Measurements from ENCODE around the gene HOXA11. TPM values are rescaled to one million over a fixed set of nuclear protein-coding genes. Genes with fewer than 3 reads are reported as not detected.

HOXA11 gene
- total and polyA plus RNA-seq, 12 donors, result 0.13 to 3.0 (median 1.2) TPM; not detected in 2

DNA sequence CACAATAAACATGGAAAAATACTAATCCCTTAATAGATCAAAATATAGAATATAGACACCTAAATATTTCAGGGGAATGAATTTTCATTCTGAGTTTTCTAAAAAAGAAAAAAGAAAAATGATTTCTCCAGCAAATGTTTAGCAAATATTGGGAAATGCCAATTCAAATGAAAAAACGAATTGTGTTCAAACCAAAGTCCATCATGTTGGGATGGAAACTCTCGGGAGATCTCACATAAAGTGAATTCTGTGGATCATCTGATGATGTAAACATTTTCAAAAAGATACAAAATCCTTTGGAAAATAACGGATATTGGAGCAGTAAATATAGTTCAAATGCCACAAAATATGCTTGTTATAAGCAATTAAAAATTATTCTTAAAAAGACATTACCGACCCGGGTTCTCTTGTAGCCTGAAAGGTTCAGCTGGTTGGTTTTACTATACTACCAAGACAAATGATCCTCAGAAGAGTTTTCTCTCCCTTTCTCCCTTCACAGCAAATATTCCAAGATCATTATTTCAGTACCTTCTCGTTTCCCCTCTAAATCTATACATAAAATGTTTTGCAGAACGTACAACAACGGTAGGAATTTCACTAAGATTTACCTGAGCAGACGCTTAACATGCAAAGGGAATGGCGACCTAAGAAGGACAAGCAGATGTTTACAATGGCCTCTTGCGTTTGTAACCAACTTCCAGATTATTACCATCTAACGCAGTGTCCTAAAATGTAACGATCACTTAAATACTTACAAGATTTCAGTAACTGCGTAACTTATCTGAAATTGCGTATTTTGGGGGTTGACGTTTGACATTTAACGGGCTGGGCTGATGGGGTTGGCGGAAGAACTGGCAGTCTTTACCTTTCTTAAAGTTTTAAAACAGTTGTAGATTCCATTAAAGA lies 12.4 kb upstream of the HOXA11 start:
- H3K27ac ChIP-seq, result no peak overlapping the region
- H3K4me1 ChIP-seq (replicated peaks in 1 of 2), result peaks cover 9 to 23% of the 10 kb centered on the region in 2 donors
- whole genome bisulfite sequencing, 4 donors, result 26 to 32% (median 28%) methylated on average over 18 of the region's 18 CpGs
- no peaks in the 10 kb centered on the region for H3K36me3 ChIP-seq (replicated peaks in 1 of 2)
- peaks cover 96% of the 10 kb centered on the region for H3K27me3 ChIP-seq
- no peak overlapping the region for H3K4me3 ChIP-seq
- peak in 1 of 7 donors; percentile 13 for DNase-seq
- intact Hi-C loops (cut with DNase I), result loop anchor here in 1 of 2 donors (10.0 kb wide), 3 partner anchors 727 to 897 kb away; no protein-coding TSS in a partner anchor
- no peaks in the 10 kb centered on the region for H3K9me3 ChIP-seq (replicated peaks in 1 of 3)
- TF ChIP-seq CTCF (IDR thresholded peaks at IDR 0.05), result no peak
- TF ChIP-seq POLR2A (IDR thresholded peaks at IDR 0.05), result no peak

DNA sequence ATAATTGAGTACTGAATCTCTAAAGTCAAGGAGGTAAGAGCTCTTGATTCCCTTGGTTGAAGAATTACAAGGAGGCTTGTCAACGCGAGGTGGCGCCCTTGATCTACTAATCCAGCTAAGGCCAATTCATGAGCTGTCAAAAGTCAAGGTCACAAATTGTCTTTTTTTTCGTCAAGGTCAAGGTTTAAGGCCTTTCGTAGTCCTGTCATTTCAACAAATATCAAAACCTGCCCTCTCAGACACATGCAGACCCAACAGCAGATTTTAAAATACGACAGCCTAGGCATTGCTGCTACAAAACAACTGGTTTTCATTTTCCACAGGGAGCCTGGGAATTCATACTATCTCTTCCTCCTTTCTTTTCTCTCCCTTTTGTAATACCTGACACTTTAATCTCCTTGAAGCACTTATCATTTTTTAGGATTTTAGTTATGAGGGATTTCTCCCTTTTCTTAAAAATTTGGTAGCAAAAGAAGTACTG lies 11.3 kb upstream of the HOXA11 start:
- Histone ChIP-seq H3K4me1 (replicated peaks in 1 of 2) (peaks cover 9 to 23% of the 10 kb centered on the region in 2 donors), H3K36me3 (replicated peaks in 1 of 2) (no peaks in the 10 kb centered on the region), H3K9me3 (replicated peaks in 1 of 3) (no peaks in the 10 kb centered on the region), H3K27me3 (peaks cover 96% of the 10 kb centered on the region), H3K27ac (no peak overlapping the region), H3K4me3 (no peak overlapping the region)
- peak; percentile 56 to 83 (median 74) for TF ChIP-seq CTCF (IDR thresholded peaks at IDR 0.05)
- TF ChIP-seq POLR2A (IDR thresholded peaks at IDR 0.05), result no peak
- peak; percentile 73 to 94 (median 81) for DNase-seq
- intact Hi-C loops (cut with DNase I), result loop anchor here in 1 of 2 donors (10.0 kb wide), 3 partner anchors 728 to 898 kb away; no protein-coding TSS in a partner anchor
- WGBS, 4 donors, result 2 to 7% (median 3%) methylated on average over 6 of the region's 6 CpGs

DNA sequence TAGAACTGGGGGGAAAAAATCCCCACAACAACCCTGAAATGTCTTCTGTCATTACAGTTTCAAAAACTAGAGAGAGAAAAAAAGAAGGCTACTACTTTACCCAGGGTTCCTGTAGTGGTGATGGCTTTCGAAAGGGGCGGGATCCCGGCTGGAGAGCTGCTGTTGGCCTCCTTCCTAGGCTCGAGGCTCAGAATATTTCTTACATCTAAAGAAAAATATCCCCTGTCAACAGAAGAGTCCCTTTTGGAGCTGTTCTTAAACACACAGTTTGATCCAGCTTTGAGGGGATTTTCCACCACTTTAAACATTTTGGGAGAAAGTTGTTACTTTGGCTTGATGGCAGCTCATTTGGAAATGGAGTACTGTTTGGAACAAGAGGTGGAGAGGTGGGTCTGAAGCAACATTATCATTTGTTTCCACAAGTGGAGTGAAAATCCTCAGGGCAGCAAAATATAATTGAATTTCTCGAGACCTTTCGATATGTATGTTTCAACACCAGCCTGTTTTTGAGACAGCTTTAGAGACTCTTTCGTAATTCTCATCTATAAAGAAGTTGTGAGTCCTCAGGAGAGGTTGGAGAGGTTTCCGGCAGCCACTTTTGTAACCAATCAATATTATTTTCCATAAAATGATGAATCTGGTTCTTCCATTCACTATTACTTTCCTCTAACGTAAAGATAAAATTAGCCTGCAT lies 9.8 kb upstream of the HOXA11 start:
- H3K27me3 ChIP-seq, result peaks cover 96% of the 10 kb centered on the region
- H3K27ac ChIP-seq, result no peak overlapping the region
- TF ChIP-seq POLR2A (IDR thresholded peaks at IDR 0.05) (no peak), CTCF (IDR thresholded peaks at IDR 0.05) (no peak)
- 34 to 46% (median 36%) methylated on average over 9 of the region's 9 CpGs for WGBS, 4 donors
- H3K36me3 ChIP-seq (replicated peaks in 1 of 2), result no peaks in the 10 kb centered on the region
- intact Hi-C loops (cut with DNase I), result loop anchor here in 1 of 2 donors (10.0 kb wide), 3 partner anchors 730 to 900 kb away; no protein-coding TSS in a partner anchor
- no peak overlapping the region for H3K4me3 ChIP-seq
- H3K4me1 ChIP-seq (replicated peaks in 1 of 2), result peaks cover 9 to 17% of the 10 kb centered on the region in 2 donors
- H3K9me3 ChIP-seq (replicated peaks in 1 of 3), result no peaks in the 10 kb centered on the region
- DNase-seq, result peak in 1 of 7 donors; percentile 21

DNA sequence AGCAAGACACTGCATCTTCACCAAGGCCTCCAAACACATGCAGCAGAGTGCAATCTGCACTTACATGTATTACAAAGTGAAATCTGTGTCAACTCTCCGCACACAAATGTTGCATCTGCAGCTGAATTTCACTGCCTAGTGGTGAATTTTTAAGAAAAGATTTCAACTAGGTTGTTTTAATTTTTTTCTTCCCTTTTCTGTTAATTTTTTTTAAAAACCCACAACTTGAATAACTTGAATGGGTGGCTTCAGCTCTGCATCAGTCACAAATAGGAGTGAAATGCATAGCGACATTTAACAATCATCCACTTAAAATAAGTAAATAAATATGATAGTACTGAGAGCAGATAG lies 8.9 kb upstream of the HOXA11 start:
- peaks cover 9 to 15% of the 10 kb centered on the region in 2 donors for H3K4me1 ChIP-seq (replicated peaks in 1 of 2)
- no peaks in the 10 kb centered on the region for H3K36me3 ChIP-seq (replicated peaks in 1 of 2)
- no peaks in the 10 kb centered on the region for H3K9me3 ChIP-seq (replicated peaks in 1 of 3)
- intact Hi-C loops (cut with DNase I), result loop anchor here in 1 of 2 donors (10.0 kb wide), 3 partner anchors 731 to 901 kb away; no protein-coding TSS in a partner anchor
- no peak overlapping the region for H3K27ac ChIP-seq
- H3K4me3 ChIP-seq, result no peak overlapping the region
- WGBS, 4 donors, result 45 to 61% (median 52%) methylated on average over 2 of the region's 2 CpGs
- H3K27me3 ChIP-seq, result peaks cover 100% of the 10 kb centered on the region
- DNase-seq, result peak in 1 of 7 donors; percentile 6
- TF ChIP-seq POLR2A (IDR thresholded peaks at IDR 0.05), result no peak
- TF ChIP-seq CTCF (IDR thresholded peaks at IDR 0.05), result no peak

All from adrenal gland (tissue), 12 donors.